ENCODE results near the gene TMC6. TPM values are rescaled to one million over a fixed set of nuclear protein-coding genes. Genes with fewer than 3 reads are reported as not detected.

Gene TMC6
- total and polyA plus RNA-seq, 12 donors, result 22.8 to 109 (median 69.1) TPM

- 45 to 52% methylated on average over 6 of the region's 6 CpGs for WGBS, 2 donors
- peaks cover 0 to 49% (median 28%) of the 10 kb centered on the region in 9 donors for H3K36me3 ChIP-seq
- intact Hi-C loops (cut with DNase I), result loop anchor here in 6 of 10 donors (2.0 to 5.0 kb wide), 4 partner anchors 20 to 120 kb away; no protein-coding TSS in a partner anchor
- H3K4me1 ChIP-seq, result peaks cover 31 to 89% (median 72%) of the 10 kb centered on the region in 9 donors
- H3K9me3 ChIP-seq, result no peaks in the 10 kb centered on the region
- no peak for TF ChIP-seq CTCF (IDR thresholded peaks at IDR 0.05)
- no peak for ATAC-seq
- no peak for DNase-seq
- peak overlapping the region; percentile 89 to 98 (median 96) for H3K27ac ChIP-seq
- H3K4me3 ChIP-seq, result peak overlapping the region in 7 of 10 donors; percentile 57 to 97 (median 92)
- peaks cover 0 to 3% (median 0%) of the 10 kb centered on the region in 7 donors for H3K27me3 ChIP-seq
These were observed 1.7 kb downstream of the TMC6 start for GRCh38 chr17:78126895-78127238.

- no peak for TF ChIP-seq CTCF (IDR thresholded peaks at IDR 0.05)
- peak overlapping the region; percentile 89 to 98 (median 96) for H3K27ac ChIP-seq
- intact Hi-C loops (cut with DNase I), result loop anchor here in 6 of 10 donors (2.0 to 5.0 kb wide), 4 partner anchors 19 to 121 kb away; no protein-coding TSS in a partner anchor
- peaks cover 0 to under 1% (median 0%) of the 10 kb centered on the region in 7 donors for H3K27me3 ChIP-seq
- DNase-seq, result peak in 1 of 2 donors; percentile 68
- 40 to 53% methylated on average over 25 of the region's 25 CpGs for WGBS, 2 donors
- no peaks in the 10 kb centered on the region for H3K9me3 ChIP-seq
- peak overlapping the region in 7 of 10 donors; percentile 12 to 97 (median 92) for H3K4me3 ChIP-seq
- peaks cover 0 to 56% (median 29%) of the 10 kb centered on the region in 9 donors for H3K36me3 ChIP-seq
- peaks cover 31 to 89% (median 66%) of the 10 kb centered on the region in 9 donors for H3K4me1 ChIP-seq
- peak; percentile 5 to 62 (median 37) for ATAC-seq
These were observed 2.3 kb downstream of the TMC6 start for GRCh38 chr17:78125976-78126894.

GRCh38 chr17:78125138-78125913 lies 3.2 kb downstream of the TMC6 start:
- ATAC-seq (peak in 3 of 8 donors; percentile 3 to 7 (median 7)), DNase-seq (peak in 1 of 2 donors; percentile 21)
- peak overlapping the region; percentile 89 to 98 (median 96) for H3K27ac ChIP-seq
- H3K27me3 ChIP-seq, result no peaks in the 10 kb centered on the region
- no peak for TF ChIP-seq CTCF (IDR thresholded peaks at IDR 0.05)
- peak overlapping the region in 8 of 10 donors; percentile 12 to 97 (median 36) for H3K4me3 ChIP-seq
- peaks cover 31 to 87% (median 61%) of the 10 kb centered on the region in 9 donors for H3K4me1 ChIP-seq
- 51 to 63% methylated on average over 38 to 39 of the region's 39 CpGs for WGBS, 2 donors
- intact Hi-C loops (cut with DNase I), result loop anchor here in 5 of 10 donors (5.0 kb wide), 3 partner anchors 47 to 122 kb away; no protein-coding TSS in a partner anchor
- H3K9me3 ChIP-seq, result no peaks in the 10 kb centered on the region
- H3K36me3 ChIP-seq, result peaks cover 0 to 65% (median 35%) of the 10 kb centered on the region in 9 donors

- H3K36me3 ChIP-seq, result peaks cover 0 to 70% (median 35%) of the 10 kb centered on the region in 9 donors
- peaks cover 31 to 82% (median 56%) of the 10 kb centered on the region in 9 donors for H3K4me1 ChIP-seq
- H3K27ac ChIP-seq, result peak overlapping the region in 9 of 10 donors; percentile 89 to 98 (median 96)
- peak overlapping the region in 7 of 10 donors; percentile 12 to 97 (median 36) for H3K4me3 ChIP-seq
- 76% methylated on average over 12 of the region's 12 CpGs for whole genome bisulfite sequencing, 2 donors
- TF ChIP-seq CTCF (IDR thresholded peaks at IDR 0.05), result no peak
- intact Hi-C loops (cut with DNase I), result loop anchor here in 5 of 10 donors (5.0 kb wide), 3 partner anchors 48 to 123 kb away; no protein-coding TSS in a partner anchor
- no peaks in the 10 kb centered on the region for H3K9me3 ChIP-seq
- no peak for ATAC-seq
- H3K27me3 ChIP-seq, result no peaks in the 10 kb centered on the region
- no peak for DNase-seq
These were observed 3.8 kb downstream of the TMC6 start for GRCh38 chr17:78124836-78125137.
